GM19023 (cell line): ENCODE measurements around the gene POLR2J3.
A peak's percentile ranks its signal among the peaks of the same experiment; 100 is the strongest.
"Not testable (repeated sequence)": the region's sequence is repeated elsewhere in the genome, so short reads cannot be mapped to it uniquely, and the experiment has no call there.

Experiments used
- ATAC-seq: cut with Tn5 transposase; IDR thresholded peaks from one replicate; pipeline ENCODE4 v1.9.1; 2021; ENCODE audit warnings: mild to moderate bottlenecking, moderate library complexity; ENCODE audit not compliant: unreplicated experiment

POLR2J3 gene

GRCh38 chr7:102589857-102590256 lies 17.5 kb upstream of the POLR2J3 start:
- ATAC-seq = peak; percentile 46

DNA sequence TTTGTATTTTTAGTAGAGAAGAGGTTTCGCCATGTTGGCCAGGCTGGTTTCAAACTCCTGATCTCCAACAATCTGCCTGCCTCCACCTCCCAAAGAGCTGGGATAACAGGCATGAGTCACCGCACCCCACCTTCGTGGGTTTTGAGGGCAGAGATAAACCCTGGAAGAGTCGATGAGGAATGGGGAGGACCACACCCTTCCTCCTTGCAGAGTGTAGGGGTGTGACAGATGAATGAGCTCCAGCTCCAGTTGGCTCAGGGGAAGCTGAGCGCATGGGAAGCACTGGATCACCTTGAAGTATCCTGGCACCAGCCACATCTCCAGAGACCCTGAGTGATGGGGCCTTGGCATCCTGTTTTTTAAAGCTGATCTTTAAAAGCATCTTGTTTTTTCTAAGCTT lies 11.1 kb upstream of the POLR2J3 start:
- not testable (repeated sequence) for ATAC-seq

GRCh38 chr7:102581722-102582121 lies 9.3 kb upstream of the POLR2J3 start:
- ATAC-seq = not testable (repeated sequence)

DNA sequence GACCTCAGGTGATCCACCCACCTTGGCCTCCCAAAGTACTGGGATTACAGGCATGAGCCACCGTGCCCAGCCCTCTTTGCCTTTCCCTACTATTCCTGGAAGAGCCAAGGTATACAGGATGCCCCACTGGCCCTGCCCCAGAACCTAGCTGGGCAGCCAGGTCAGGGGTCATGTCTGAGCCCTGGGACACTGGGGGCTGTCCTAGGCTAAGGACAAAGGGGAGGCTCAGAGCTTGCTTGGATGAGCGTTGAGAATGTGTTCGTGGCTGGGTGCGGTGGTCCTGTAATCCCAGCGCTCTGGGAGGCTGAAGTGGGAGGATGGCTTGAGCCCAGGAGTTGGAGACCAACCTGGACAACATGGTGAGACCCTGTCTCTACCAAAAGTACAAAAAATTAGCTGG lies 6.1 kb upstream of the POLR2J3 start:
- not testable (repeated sequence) for ATAC-seq

DNA sequence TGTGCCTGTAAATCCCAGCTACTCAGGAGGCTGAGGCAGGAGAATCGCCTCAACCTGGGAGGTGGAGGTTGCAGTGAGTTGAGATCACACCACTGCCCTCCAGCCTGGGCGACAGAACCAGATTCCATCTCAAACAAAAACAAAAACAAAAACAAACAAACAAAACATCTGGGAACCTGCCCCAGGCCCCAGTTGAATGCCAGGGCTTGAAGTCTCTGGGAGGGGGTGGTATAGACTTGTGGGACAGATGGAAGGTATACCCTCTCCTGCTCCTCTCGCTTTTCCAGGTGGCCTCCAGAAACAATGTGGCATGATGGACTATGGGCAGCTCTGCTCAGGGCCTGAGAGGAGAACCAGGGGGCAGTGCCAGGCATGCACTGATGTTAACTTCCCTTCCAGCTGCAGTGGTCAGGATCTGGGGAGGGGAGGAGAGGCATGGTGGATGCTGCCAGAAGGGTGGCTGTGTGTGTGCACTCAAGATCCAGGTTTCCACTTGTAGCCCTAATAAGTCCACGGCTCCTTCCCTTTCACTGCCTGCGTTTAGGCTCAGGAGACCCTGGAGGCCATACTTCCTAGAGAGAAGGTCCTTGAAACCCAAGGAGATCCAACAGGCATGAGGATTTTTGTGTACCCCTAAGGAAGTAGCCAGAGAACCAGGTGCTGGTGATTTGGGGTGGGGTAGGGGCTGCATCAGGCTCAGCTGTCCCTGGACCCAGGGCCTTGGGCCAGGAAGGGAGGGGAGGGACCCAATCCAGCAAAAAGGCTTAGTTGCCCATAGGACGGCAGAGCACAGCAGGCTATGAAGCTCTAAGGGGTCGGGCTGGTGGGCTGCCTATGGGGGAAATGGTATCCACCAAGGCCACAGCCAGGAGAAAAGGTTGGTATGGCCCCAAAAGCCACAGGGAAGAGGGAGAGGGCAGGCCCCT lies 5.2 kb upstream of the POLR2J3 start:
- not testable (repeated sequence) for ATAC-seq

DNA sequence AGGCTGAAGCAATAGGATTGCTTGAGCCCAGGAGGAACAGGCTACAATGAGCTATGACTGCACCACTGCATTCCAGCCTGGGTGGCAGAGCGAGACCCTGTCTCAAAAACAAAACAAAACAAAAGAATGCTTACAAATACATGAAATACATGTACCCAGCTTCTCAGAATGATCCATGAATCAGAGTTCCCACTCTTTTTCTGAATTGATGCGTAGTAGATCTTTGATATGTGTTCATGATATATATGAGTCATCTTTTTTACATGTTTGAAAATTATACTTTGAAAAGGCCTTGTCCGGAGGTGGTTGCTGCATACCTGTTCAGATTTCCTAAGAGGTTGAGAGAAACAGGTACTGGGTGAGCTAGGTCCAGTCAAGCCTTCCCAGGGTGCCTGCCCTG lies 4.0 kb upstream of the POLR2J3 start:
- not testable (repeated sequence) for ATAC-seq

DNA sequence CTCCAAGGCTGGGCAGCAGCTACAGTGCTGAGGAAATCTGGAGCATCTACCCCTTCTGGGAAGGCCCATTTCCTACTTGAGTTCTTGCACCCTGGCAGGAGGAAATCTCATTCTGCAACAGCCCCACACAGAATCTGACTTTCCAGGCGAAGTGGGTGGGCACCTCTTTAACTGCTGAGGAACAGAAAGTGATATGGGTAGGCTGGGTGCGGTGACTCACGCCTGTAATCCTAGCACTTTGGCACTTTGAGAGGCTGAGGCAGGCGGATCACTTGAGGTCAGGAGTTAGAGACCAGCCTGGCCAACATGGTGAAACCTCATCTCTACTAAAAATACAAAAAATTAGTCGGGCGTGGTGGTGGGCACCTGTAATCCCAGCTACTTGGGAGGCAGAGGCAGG lies 2.2 kb upstream of the POLR2J3 start:
- ATAC-seq = not testable (repeated sequence)

GRCh38 chr7:102568620-102569019 lies 3.8 kb downstream of the POLR2J3 start:
- not testable (repeated sequence) for ATAC-seq

- ATAC-seq = not testable (repeated sequence)
These were observed 21.5 kb downstream of the POLR2J3 start, which contains the start of gene SPDYE2 for GRCh38 chr7:102550808-102551422. Gene SPDYE2 (plus strand): TSS chr7:102551226. CDS start chr7:102553256, 2,030 bp downstream.

DNA sequence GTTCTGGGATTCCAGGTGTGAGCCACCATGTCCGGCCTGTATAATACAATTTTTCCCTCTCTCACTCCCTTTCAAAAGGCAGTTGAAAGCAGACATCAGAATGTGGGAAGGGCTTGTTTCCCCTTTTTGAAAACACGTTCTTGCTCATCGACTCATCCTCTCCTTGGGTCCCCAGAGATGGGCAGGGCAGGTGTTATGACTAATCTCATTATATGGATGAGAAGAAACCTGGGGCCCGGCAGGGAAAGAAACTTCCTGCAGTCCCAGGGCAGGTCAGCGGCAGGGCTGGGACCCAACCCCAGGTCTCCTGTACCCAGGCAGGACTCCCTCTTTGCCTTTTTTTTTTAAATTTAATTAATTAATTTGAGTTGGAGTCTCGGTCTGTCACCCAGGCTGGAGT lies 26.0 kb downstream of the POLR2J3 start:
- ATAC-seq = peak; percentile 67

DNA sequence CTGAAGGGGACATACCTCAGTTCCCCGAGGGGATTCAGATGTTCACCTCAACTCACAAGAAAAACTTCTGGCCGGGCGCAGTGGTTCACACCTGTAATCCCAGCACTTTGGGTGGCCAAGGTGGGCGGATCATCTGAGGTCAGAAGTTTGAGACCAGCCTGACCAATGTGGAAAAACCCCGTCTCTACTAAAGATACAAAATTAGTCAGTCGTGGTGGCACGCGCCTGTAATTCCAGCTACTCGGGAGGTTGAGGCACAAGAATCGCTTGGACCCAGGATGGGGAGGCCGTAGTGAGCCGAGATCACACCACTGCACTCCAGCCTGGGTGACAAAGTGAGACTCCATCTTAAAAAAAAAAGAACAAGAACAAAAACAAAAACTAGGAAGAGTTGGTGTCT lies 27.1 kb downstream of the POLR2J3 start:
- ATAC-seq = not testable (repeated sequence)

GRCh38 chr7:102544372-102544771 lies 28.0 kb downstream of the POLR2J3 start:
- ATAC-seq = not testable (repeated sequence)

GRCh38 chr7:102543596-102543995 lies 28.8 kb downstream of the POLR2J3 start, which contains the start of gene UPK3BL2:
Gene UPK3BL2 (minus strand): TSS chr7:102543696. CDS start chr7:102543636, 60 bp downstream.
- ATAC-seq = not testable (repeated sequence)

GRCh38 chr7:102542771-102543170 lies 29.6 kb downstream of the POLR2J3 start:
- not testable (repeated sequence) for ATAC-seq

GRCh38 chr7:102542083-102542482 lies 30.3 kb downstream of the POLR2J3 start:
- ATAC-seq = not testable (repeated sequence)

DNA sequence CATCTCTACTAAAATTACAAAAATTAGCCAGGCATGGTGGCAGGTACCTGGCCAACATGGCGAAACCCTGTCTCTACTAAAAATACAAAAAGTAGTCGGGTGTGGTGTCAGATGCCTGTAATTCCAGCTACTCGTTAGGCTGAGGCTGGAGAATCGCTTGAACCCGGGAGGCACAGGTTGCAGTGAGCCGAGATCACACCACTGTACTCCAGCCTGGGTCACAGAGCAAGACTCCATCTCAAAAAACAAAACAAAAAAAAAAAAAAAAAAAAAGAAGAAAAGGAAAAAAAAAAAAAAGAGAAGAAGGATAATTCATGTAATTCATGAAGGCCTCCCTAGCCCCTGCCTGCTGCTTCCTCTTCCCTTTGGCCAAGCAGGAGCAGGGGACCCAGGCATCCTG lies 31.8 kb downstream of the POLR2J3 start:
- not testable (repeated sequence) for ATAC-seq

DNA sequence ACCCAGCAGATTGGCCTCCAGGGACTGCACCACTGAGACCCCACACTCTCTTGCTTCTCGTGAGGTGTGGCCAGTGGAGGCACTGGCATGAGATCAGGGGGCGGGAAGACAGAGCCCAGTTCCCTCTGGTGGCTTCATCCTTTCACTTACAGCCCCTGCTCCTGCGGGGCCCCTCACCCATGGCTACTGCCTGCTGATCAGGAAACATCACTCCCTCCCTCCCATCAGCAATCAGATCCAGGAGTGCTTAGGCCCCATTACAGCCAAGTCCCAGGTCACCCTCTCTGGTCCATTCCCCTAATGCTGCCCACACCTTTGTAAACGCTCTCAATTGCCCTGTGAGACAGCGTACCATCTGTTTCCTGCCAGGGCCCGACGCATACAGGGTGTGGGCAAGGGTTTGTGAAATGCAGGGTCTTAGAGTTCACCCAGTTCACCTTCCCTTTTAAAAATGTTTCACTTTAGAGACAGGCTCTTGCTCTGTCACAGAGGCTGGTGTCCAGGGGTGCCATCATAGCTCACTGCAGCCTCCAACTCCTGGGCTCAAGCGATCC lies 37.2 kb downstream of the POLR2J3 start:
- ATAC-seq = not testable (repeated sequence)

- ATAC-seq = not testable (repeated sequence)
These were observed 40.3 kb downstream of the POLR2J3 start for GRCh38 chr7:102532127-102532526.

GRCh38 chr7:102531583-102531982 lies 40.8 kb downstream of the POLR2J3 start:
- not testable (repeated sequence) for ATAC-seq

- ATAC-seq = not testable (repeated sequence)
These were observed 44.3 kb downstream of the POLR2J3 start for GRCh38 chr7:102527822-102528793.
